Measurements from ENCODE around the gene GSS.

DNA sequence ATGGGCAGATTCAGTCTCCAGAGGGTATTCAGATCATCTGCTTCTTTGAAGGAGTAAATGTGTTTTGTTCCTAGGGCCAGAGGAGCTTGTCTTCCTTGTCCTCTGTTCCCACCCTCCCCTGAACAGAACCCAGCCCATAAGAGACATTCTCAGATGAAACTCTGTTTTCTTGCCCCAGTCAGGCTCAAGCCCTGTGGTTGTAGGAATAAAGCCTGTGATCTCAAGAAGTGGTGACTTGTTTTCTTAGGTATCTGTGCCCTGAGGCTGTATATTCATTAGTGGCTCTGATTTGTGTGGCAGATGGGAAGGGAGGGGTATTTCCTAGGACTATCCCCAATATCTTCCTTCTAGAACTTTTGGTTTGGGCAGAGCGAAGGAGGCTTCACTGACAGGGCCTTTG, 27.9 kb downstream of the GSS start:
- TF ChIP-seq, protein P1, sequence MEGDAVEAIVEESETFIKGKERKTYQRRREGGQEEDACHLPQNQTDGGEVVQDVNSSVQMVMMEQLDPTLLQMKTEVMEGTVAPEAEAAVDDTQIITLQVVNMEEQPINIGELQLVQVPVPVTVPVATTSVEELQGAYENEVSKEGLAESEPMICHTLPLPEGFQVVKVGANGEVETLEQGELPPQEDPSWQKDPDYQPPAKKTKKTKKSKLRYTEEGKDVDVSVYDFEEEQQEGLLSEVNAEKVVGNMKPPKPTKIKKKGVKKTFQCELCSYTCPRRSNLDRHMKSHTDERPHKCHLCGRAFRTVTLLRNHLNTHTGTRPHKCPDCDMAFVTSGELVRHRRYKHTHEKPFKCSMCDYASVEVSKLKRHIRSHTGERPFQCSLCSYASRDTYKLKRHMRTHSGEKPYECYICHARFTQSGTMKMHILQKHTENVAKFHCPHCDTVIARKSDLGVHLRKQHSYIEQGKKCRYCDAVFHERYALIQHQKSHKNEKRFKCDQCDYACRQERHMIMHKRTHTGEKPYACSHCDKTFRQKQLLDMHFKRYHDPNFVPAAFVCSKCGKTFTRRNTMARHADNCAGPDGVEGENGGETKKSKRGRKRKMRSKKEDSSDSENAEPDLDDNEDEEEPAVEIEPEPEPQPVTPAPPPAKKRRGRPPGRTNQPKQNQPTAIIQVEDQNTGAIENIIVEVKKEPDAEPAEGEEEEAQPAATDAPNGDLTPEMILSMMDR (conservative IDR thresholded peaks at IDR 0.05; ENCODE audit: low read depth, low read length), result no peak
- TF ChIP-seq EZH2 (IDR thresholded peaks at IDR 0.05; ENCODE audit: low read length, unreplicated experiment), result no peak
